ENCODE measurements around the gene TBX2. TPM values are rescaled to one million over a fixed set of nuclear protein-coding genes. Genes with fewer than 3 reads are reported as not detected.

Gene TBX2
- total RNA-seq, 1 experiment from 2014 or later: 6.2 TPM

DNA sequence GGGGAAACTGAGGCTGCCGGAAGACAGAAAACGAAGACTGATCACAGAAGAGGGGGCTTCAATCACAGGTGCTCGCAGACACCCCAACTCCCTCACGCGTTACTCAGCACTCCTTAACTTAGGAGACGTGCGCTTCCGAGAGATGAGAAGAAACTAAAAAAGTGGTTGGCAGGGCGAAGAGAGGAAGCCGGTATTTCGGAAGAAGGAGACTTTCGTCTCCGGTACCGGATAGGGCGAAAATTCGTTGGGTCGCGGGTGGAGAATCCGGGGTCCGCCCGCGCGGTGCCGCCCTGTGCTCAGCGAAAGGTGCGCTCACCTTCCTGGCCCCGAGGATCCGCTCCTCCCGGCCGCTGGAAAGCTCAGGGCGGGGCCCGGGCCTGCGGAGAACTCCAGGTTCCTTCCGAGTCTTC lies 917 bp upstream of the TBX2 start:
- in situ Hi-C loops (cut with HindIII; ENCODE audit: low sequenced_read_pairs): no loop called here
- DNase-seq (ENCODE audit: low spot score): no peak

DNA sequence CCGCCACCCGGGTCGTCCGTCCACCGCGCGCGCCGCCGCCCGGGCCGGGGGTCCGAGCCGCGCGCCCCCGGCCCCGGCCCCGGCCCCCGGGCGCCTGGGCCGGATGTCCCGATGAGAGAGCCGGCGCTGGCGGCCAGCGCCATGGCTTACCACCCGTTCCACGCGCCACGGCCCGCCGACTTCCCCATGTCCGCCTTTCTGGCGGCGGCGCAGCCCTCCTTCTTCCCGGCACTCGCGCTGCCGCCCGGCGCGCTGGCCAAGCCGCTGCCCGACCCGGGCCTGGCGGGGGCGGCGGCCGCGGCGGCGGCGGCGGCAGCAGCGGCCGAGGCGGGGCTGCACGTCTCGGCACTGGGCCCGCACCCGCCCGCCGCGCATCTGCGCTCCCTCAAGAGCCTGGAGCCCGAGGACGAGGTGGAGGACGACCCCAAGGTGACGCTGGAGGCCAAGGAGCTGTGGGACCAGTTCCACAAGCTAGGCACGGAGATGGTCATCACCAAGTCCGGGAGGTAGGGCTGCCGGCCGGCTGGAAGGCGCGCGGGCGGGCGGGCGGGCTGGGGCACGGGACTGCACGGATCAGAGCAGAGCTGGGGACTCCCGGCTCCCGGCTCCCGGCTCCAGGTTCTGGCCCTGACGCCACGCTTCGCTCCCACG lies 548 bp downstream of the TBX2 start:
- in situ Hi-C loops (cut with HindIII; ENCODE audit: low sequenced_read_pairs): no loop called here
- DNase-seq (ENCODE audit: low spot score): peak; percentile 3

DNA sequence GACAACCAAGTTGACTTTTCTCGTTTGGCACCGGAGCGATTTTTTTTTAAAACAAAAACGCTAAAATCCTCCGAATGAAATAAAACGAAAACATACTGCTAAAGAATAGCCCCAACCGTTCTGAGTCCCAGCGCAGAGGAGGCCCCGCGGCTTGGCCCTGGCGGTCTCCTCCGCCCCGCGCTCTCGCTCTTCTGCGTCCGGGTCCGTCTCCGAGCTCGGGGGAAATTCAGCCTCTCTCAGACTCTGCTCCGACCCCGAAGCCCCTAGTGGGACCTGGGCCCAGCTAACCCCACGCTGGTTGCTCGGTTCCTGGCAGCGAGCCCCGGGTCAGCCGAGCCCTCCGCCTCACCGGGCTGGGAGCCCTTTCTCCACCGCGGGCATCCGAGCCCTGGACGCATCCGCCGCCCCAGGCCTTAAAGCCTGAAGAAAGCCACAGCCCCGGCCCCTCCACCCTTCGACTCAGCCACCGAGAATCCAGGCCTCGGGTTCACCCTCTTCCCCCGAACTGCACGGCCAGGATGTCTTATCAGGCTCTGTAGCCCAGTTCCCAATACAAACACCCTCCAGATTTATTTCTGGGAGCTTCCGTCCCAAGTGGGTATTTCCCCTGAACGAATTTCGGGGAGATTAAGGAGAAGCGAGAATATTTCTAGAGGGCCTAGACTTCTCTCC lies 1.2 kb downstream of the TBX2 start:
- in situ Hi-C loops (cut with HindIII; ENCODE audit: low sequenced_read_pairs): no loop called here
- no peak for DNase-seq (ENCODE audit: low spot score)

DNA sequence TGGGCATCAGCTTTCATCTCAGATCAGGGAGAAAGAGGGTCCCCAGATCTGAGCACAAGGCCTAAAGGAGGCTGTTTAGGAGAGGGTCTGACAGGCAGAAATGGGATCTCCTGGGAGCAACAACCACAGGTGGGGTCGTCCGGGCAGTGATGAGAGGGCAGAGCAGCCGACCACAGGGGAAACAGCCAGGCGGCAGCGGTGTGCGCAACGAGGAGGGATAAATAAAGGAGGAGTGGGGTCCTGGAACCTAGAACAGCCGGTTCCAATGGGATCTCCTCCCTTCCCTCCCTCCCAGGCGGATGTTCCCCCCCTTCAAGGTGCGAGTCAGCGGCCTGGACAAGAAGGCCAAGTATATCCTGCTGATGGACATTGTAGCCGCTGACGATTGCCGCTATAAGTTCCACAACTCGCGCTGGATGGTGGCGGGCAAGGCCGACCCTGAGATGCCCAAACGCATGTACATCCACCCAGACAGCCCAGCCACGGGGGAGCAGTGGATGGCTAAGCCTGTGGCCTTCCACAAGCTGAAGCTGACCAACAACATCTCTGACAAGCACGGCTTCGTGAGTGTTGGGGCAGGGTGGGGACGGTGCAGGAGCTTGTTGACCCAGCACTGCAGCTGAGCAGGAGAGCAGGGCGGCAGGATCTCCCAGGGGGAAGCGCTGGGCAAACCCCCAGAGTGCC lies 1.9 kb downstream of the TBX2 start:
- no peak for DNase-seq (ENCODE audit: low spot score)
- in situ Hi-C loops (cut with HindIII; ENCODE audit: low sequenced_read_pairs): no loop called here

DNA sequence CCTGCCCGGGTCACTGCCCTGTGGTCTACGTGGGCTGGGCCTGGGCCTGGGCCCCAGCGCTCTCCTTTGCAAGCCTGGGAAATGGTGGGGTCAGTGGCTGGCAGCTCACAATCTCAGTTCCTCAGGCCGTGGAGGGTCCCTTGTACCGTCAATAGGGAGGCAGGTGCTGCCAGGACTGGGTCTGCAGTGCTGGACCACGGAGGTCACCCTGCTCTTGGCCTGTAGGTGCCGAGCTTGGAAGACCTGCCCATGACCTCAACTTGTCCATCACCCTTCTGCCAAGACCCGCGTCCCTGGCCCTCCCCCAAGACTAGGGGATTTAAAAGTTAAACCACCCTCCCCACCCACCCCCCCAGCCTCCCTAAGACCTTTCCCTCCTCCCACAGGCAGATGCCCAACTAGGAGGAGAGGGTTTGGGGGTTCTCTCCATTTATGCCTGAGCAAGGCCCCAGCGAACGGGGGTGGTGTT lies 2.5 kb downstream of the TBX2 start:
- in situ Hi-C loops (cut with HindIII; ENCODE audit: low sequenced_read_pairs): no loop called here
- DNase-seq (ENCODE audit: low spot score): no peak

DNA sequence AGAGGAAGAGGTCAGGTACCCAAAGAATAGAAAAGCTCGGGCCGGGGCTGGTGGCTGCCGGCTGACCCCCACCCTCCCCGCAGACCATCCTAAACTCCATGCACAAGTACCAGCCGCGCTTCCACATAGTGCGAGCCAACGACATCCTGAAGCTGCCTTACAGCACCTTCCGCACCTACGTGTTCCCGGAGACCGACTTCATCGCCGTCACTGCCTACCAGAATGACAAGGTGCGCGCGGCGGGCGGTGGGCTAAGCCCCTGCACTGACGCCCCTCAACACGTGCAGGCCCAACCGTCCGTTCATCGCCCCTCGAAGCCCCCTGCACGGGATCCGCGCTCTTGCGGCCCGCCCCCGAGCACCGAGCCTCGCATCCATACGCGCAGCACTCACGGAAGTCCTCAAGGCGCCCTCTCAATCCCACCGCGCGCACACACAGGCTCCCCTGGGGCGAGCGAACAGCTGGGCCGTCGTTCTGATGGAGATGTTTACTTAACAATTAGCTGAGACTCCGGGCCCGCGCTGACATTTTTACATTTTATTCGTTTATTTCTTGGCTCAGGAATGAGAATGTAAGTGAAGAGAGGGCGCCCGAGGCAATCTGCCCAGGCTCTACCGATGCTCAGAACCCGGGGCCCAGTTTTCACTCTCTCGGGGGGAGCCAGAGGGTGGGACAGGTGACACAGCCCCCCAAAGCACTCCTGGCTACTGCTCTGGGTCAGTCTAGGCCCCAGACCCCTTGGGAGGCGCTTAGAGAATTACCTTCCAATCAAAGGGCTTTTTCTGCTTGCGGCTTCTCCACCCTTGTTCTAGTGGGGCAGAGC lies 3.5 kb downstream of the TBX2 start:
- in situ Hi-C loops (cut with HindIII; ENCODE audit: low sequenced_read_pairs): no loop called here
- no peak for DNase-seq (ENCODE audit: low spot score)

DNA sequence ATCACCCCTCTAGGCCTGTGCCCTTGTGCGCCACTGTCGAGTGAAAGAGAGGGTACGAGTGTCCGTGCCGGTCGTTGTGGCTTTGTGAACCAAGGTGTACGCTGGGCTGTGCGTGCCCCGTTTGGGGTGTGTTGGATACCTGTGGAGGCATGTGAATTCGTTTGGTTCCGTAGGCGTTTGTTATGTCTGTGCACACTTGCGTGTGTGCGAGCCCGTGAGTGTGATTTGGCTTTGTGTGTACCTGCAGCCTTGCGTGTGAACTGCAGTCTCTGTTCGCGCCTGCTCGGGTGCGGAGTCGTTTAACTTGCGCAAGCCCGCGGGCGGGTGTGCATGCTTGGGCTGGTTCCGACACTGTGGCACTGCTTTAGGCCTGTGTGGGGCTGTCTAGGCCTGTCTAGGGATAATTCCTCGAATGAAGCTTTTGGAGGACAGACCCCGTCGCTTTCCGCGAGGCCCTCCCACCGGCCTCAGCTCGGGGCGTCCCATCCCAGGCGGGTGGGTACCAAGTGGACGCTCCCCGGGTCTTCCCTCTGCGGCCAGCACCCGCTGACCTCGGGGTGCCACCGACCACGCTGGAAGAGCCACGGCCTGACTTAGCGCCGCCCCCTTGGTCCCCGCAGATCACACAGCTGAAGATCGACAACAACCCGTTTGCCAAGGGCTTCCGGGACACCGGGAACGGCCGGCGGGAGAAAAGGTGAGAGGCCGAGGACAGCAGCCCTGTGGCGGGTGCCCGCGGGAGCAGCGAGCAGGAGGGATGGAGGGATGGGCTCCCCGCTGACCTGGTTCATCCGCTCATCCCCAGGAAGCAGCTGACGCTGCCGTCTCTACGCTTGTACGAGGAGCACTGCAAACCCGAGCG lies 4.4 kb downstream of the TBX2 start:
- in situ Hi-C loops (cut with HindIII; ENCODE audit: low sequenced_read_pairs): no loop called here
- DNase-seq (ENCODE audit: low spot score): no peak

DNA sequence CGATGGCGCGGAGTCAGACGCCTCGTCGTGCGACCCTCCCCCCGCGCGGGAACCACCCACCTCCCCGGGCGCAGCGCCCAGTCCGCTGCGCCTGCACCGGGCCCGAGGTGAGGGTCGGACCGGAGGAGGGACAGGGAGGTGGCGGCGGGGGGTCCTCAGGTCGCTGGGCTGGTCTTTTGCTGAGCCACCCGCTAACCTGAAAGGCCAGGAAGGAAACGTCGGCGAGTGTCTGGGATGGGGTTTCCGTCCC lies 4.9 kb downstream of the TBX2 start:
- no peak for DNase-seq (ENCODE audit: low spot score)
- in situ Hi-C loops (cut with HindIII; ENCODE audit: low sequenced_read_pairs): no loop called here

DNA sequence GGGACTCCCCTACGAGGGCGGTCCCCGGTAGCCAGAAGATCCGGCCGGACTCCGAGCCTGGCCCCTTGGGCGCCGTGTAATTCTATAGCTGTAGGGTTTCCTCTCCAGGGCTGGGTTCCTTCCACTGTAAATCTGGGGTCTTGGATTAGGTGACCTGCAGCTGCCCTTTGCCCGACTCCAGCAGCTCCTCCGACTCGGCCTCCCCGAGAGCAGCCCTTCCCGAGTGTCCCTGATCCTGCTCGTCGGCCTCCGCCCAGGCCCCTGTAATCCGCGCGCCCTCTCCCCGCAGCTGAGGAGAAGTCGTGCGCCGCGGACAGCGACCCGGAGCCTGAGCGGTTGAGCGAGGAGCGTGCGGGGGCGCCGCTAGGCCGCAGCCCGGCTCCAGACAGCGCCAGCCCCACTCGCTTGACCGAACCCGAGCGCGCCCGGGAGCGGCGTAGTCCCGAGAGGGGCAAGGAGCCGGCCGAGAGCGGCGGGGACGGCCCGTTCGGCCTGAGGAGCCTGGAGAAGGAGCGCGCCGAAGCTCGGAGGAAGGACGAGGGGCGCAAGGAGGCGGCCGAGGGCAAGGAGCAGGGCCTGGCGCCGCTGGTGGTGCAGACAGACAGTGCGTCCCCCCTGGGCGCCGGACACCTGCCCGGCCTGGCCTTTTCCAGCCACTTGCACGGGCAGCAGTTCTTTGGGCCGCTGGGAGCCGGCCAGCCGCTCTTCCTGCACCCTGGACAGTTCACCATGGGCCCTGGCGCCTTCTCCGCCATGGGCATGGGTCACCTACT lies 5.5 kb downstream of the TBX2 start:
- no peak for DNase-seq (ENCODE audit: low spot score)
- in situ Hi-C loops (cut with HindIII; ENCODE audit: low sequenced_read_pairs): no loop called here

DNA sequence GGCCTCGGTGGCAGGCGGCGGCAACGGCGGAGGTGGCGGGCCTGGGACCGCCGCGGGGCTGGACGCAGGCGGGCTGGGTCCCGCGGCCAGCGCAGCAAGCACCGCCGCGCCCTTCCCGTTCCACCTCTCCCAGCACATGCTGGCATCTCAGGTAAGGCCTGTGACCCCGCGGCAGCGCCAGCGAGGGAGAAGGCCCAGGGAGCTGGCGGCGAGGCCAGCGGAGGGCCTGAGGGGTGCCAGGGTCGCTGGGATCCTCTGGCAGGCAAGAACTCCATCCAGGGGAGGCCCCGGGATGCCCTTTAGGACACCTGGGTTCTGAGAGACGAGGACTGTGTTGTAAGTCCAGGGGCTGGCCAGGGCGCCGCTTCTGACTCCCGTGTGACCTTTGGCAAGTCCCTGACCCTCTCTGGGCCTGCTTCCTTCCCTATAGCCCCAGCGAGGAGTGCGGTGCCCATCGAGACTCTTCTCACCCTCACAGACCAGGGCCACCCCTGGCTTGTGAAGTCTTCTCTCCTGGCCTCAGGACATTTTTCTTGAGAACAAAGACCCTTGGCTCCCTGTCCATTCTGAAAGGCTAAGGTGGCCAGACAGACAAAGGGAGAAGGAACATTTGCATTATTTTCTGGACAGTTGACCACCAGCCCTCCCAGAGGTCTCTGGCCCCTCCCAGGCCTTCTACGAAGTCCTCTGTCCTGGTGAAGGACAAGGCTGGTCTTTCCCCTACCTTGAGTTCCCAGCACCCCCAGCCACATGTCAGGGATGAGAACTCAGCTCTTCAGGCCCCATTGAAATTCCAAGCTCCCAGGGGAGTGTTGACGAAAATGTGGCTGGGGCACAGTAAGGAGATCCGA lies 6.3 kb downstream of the TBX2 start:
- in situ Hi-C loops (cut with HindIII; ENCODE audit: low sequenced_read_pairs): no loop called here
- DNase-seq (ENCODE audit: low spot score): no peak

DNA sequence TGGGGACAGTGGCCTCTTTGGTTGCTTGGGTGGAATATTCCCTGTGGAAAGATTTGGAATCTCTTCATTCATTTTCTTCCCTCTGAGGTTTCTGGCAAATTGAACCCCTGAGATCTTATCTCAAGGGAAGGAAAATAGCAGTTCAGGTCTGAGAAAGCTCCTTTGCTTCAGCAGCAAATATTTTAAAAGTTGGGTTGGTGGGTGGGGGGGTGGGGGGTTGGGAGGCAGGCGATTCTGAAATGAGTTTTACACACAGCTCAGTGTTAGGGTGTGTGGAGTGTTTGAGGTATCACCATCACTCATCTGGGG lies 6.8 kb downstream of the TBX2 start:
- DNase-seq (ENCODE audit: low spot score): no peak
- in situ Hi-C loops (cut with HindIII; ENCODE audit: low sequenced_read_pairs): no loop called here

DNA sequence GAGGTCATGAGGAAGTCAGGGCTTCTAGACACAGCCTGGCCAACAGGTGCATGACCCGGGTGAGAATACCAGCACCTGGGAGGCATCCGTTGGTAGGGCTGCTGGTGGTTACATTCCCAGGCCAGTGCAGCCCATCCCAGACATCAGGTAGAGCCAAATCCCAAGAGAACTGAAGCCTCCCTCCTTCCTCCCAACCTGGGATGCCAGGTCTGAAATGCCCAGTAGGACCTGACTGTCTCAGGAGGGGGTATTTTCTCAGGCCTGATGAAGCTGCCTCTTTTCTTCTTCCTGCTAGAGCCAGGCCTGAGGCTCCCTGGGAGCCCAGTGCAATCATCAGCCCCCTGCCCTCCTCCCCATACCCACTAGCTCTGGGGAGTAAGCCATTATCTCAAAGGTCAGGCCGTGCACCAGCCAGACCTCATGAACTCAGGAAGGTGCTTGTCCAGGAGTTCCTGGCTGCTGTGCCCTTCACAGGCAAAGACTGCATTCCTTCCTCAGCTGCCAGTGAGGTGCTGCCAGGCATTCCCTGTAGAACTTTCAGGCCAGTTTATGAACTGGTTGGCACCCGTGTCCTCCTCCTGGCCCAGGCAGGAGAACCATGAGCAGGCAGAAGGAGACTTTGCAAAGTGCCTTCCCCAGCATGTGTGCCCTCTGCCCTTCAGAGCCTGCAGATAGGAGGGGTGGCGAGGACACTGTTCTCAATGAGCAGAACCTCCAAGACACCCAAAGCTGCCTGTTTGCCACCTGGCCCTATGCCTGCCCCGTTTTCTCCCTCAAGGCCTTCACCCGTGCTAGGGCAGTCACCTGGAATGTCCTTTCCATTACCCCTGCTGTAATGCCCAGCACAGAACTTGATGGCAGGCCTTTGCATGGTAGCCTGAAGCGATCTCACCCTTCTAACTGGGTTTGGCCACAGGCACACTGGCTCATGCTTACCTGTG lies 7.6 kb downstream of the TBX2 start:
- no peak for DNase-seq (ENCODE audit: low spot score)
- in situ Hi-C loops (cut with HindIII; ENCODE audit: low sequenced_read_pairs): no loop called here

DNA sequence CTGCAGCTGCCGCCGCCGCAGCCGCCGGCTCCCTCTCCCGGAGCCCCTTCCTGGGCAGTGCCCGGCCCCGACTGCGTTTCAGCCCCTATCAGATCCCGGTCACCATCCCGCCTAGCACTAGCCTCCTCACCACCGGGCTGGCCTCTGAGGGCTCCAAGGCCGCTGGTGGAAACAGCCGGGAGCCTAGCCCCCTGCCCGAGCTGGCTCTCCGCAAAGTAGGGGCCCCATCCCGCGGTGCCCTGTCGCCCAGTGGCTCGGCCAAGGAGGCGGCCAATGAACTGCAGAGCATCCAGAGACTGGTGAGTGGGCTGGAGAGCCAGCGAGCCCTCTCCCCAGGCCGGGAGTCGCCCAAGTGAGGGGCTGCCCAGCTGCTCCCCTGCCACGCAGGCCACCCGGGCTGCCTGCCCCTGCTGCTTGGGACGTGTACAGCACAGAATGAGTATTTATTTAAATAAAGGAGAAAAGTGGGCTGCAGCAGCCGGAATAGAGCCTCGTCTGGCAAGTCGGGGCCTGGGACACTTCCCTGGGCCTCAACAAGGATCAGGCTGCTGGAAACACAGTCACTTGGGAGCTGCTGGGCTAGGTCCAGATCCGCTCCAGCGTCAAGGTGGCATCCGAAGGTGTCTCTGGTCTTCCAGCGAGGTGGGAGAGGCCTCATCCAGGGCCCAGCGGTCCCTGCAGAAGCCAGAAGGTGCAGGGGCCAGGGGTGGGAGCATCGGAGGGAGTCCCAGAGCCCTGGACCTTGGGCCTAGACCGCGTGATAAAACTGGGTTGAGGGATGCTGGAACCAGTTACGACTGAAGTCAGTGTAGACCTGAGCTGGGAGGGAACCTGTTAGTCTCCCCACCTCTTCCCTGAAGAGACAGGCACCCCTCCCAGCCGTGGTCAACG lies 8.8 kb downstream of the TBX2 start:
- in situ Hi-C loops (cut with HindIII; ENCODE audit: low sequenced_read_pairs): no loop called here
- DNase-seq (ENCODE audit: low spot score): no peak

DNA sequence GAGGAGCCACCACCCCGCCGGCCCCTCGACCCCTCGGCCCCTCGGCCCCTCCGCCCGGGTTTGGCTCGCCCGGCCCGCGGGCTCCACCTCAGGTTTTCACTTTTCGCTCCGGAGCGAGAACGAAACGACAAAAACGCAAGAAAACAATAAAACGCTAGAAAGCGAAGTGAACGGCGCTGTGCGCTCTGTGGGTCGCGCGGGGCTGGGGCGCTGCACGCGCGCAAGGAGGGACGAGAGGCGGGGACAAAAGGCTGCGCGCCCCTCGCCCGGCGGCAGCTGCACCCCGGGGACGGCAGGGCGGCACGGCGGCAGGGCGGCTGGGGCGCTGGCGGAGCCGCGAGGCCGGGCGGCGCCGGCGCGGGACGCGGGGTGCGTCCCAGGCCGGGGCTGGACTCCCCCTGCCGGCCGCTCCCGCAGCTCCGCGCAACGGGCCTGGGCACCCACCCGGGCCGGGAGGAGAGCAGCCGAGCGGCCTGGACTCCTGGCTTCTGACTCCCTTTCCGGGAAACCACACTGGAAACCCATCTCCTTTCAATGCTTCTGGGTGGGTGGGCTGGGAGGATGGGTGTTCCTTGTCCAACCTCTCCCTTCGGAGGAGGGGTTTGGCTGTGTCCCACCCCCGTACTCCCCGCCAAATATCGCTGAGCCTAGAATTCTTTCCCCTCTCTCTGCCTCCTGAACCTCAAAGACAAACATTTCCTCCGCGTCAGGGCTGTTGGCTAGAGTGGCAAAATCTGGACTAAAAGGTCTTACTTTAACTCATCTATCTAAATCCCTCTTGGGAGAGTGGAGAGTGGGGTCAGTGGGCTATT lies 9.9 kb downstream of the TBX2 start:
- in situ Hi-C loops (cut with HindIII; ENCODE audit: low sequenced_read_pairs): no loop called here
- DNase-seq (ENCODE audit: low spot score): peak; percentile 7

All from G401 (cell line).